ENCODE data around the gene GANAB.
"Not testable (repeated sequence)": the region's sequence is repeated elsewhere in the genome, so short reads cannot be mapped to it uniquely, and the experiment has no call there.

The GANAB gene

DNA sequence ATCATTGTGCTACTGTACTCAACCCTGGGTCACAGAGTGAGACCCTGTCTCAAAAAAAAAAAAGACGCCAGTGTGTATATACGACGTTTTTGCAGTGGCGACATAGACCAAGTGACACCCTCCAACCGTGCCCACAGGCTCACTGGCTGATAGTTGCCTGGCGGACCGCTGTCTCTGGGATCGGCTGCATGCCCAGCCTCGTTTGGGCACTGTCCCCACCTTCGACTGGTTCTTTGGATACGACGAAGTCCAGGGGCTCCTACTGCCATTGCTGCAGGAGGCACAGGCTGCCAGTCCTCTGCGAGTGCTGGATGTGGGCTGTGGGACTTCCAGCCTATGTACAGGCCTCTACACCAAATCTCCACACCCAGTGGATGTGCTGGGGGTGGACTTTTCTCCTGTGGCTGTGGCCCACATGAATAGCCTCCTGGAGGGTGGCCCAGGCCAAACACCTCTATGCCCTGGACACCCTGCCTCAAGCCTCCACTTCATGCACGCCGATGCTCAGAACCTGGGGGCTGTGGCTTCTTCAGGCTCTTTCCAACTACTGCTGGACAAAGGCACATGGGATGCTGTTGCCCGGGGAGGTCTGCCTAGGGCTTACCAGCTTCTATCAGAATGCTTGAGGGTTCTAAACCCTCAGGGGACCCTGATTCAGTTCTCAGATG, 20.0 kb upstream of the GANAB start:
- DNase-seq (ENCODE audit: low spot score) = no peak

DNA sequence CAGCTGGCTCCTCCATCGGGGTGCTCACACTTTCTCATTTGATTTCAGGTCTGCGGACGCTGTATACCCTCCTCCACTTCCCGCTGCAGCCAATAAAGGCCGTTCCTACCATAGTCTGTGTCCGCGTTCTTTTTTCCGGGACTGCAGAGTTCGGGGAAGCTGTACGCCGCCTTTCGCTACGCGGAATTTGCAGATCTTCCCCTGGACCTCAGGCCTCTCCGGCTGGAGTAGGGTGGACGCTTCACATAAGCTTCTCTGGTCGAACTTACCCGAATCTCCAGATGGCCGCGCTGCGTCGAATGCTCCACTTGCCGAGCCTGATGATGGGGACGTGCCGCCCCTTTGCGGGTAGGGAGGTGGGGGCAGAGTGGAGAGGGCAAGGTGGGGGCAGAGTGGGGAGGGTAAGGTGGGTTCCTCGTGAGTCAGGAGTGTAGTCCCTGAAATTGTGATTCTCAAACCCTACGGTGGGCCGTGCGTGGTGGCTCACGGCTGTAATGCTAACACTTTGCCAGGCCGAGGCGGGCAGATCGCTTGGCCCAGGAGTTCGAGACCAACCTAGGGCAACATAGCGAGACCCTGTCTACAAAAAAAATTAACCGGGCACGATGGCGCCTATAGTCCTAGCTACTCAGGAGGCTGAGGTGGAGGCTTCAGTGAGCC, 19.3 kb upstream of the GANAB start:
- peak; percentile 25 for DNase-seq (ENCODE audit: low spot score)

DNA sequence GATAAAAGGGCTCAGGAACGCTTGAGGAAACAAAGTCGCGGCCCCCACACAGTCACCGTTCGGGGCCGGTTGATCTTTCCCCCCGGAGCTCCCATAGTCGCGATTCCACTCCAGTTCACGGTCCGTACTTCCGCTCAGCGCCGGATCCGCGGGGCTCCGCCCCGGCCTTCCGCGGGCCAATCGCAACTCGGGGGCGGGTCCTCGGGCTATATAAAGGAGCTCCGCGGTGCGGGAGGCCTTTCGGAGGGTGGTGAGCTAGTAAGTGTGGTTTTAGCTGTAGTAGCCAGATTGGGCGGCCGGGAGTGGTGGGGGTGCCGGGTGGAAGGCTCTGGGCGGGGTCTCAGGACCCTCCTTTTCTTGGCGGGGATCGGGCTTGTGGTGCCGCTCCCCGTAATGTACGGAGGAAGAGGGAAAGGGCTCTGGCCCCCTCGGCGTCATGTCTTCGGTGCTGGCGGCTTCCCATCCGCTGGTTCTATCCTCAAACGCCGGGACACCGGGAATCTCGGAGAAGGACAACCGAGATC, 18.7 kb upstream of the GANAB start, which contains the start of the genes C11orf98 and CSKMT:
TSS of gene C11orf98 (minus strand) at position 136 of the 524 bp plus-strand sequence. CDS start at position 95, 41 bp downstream.
TSS of gene CSKMT (plus strand) at position 238 of the 524 bp plus-strand sequence. CDS start 568 bp downstream, outside the sequence.
- DNase-seq (ENCODE audit: low spot score) = peak; percentile 92

DNA sequence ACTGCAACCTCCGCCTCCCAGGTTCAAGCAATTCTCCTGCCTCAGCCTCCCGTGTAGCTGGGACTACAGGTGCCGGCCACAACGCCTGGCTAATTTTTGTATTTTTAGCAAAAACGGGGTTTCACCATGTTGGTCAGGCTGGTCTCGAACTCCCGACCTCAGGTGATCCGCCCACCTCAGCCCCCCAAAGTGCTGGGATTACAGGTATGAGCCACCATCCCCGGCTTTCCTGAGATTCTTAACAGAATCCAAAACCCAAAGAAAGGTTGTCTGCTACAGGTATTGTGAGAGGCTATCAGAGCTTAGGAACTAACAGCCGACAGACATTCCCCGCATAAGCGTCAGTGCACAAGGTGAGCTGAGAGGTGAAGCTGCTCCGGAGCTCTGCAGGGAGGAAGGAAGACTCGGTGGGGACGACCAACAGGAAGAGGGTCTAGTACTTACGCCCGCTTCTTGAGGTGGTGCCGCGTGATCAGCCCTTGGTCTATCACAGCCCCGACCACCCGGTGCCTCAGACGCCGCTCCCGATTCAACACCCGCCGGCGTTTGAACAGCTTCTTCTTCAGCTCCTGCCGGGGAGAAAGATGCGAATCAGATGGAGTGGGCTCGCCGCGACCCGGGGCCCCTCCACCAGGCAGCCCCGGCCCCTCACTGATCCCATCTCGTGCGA, 18.1 kb upstream of the GANAB start:
- DNase-seq (ENCODE audit: low spot score) = no peak

DNA sequence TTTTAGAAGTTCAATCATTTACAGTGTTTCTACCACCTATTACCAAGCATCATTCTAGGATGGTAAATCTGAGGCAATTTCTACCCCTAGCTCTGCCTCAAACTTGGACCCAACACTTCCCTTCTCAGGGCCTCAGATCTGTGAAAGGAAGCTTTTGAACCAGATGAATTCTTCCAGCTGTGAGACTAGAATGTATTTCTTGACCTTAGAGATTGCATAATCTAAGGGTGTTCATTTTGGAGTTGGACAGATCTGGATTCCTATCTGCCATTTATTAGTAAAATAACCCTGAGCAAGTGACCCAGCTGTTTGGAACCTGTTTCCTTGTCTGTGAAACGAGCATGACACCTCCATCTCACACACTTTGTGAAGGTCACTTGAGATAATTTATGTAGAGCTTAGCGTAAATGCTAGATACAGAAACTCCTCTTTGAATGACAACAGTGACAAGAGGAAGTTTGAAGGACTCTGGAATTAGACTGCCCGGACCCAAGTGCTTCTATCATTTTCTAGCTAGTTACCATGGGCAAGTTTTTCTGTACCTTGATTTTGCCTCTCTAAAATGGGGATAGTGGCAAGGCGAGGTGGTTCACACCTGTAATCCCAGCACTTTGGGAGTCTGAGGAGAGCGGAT, 10.5 kb upstream of the GANAB start:
- no peak for DNase-seq (ENCODE audit: low spot score)

DNA sequence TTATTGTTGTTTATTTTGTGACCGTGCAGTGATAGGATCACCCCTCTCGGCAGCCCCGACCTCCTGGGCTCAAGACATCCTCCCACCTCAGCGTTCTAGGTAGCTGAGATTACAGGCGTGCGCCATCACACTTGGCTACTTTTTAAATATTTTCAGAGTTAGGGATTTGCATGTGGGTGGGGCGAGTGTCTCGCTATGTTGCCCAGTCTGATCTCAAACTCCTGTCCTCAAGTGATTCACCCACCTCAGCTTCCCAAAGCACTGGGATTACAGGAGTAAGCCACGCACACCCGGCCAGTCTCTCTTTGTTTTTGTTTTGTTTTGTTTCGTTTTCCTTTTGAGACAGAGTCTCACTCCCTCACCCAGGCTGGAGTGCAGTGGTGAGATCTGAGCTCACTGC, 7.9 kb upstream of the GANAB start:
- DNase-seq (ENCODE audit: low spot score) = no peak

DNA sequence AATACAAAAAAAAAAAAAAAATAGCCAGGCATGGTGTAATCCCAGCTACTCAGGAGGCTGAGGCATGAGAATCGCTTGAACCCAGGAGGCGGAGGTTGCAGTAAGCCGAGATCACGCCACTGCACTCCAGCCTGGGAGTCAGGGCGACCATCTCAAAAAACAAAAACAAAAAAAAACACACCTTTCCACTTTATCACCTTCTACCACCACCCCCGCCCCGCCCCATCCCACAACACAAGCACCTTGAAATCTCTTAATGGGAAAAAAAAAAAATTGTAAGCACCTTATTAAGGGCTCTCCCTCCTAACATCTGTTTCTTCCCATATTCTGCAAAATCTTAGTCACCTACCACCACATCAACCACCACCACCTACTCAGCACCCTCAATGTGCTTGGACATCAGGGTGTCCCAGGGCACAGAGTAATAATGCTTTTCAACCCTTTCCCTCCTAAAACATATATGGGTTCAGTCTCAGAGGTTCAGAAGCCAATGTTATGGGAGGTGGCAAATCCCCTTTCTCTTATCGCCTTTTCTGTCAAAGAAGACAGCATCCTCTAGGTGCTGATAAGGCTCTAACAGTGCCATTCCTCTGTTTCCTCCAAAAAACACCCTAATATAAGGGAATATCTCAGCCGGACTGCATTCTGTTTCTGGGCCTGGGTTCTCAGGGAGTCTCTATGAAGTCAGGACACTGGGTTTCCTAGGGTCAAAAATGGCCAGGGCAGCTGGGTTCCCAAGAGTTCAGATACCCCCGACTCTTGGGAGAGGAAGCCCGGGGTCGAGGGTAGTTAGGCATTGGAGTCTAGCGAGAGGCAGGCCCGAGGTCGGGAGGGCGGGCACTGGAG, 6.0 kb upstream of the GANAB start:
- DNase-seq (ENCODE audit: low spot score) = no peak

DNA sequence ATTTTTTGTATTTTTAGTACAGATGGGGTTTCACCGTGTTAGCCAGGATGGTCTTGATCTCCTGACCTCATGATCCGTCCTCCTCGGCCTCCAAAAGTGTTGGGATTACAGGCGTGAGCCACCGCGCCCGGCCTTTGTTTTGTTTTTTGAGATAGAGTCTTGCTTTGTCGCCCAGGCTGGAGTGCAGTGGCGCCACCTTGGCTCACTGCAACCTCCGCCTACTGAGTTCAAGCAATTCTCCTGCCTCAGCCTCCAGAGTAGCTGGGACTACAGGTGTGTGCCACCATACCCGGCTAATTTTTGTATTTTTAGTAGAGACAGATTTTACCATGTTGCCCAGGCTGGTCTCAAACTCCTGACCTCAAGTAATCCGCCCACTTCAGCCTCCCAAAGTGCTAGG, 3.9 kb upstream of the GANAB start:
- not testable (repeated sequence) for DNase-seq (ENCODE audit: low spot score)

DNA sequence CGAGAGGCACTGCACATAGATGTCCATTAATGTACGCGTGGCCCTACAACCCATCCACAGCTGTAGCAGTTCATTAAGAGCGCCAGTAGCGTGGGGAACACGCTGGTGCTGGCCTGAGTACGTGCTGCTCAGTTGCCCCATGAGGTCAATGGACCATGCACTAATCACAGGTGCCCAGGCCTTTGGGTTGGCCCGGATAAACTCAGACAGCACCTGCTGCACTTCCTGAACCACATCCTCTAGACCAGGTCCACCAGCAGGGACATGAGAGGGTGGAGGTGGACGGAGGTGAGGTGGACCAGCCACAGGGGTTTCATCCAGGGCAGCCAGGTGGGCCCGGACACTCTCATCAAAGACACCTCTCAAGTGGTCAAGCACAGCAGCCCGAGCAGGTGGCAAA, 3.1 kb upstream of the GANAB start:
- no peak for DNase-seq (ENCODE audit: low spot score)

DNA sequence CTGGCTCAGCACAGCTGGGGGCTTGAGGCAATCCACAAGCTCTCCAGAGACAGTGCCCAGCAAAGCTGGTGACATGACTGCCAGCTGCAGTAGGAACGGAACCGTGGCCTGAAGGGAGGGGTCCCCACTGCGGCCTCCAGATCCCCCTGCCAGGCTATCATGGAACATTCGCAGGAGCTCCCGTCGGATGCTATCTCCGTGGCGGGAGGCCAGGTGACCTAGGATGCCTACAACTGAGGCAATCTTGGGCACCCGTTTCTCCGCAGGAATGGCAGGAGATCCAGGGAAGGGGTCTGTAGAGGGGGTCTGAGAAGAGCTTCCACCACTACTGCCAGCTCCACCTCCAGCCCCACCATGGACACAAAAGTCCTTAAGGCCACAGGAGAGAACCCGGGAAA, 2.6 kb upstream of the GANAB start:
- no peak for DNase-seq (ENCODE audit: low spot score)

DNA sequence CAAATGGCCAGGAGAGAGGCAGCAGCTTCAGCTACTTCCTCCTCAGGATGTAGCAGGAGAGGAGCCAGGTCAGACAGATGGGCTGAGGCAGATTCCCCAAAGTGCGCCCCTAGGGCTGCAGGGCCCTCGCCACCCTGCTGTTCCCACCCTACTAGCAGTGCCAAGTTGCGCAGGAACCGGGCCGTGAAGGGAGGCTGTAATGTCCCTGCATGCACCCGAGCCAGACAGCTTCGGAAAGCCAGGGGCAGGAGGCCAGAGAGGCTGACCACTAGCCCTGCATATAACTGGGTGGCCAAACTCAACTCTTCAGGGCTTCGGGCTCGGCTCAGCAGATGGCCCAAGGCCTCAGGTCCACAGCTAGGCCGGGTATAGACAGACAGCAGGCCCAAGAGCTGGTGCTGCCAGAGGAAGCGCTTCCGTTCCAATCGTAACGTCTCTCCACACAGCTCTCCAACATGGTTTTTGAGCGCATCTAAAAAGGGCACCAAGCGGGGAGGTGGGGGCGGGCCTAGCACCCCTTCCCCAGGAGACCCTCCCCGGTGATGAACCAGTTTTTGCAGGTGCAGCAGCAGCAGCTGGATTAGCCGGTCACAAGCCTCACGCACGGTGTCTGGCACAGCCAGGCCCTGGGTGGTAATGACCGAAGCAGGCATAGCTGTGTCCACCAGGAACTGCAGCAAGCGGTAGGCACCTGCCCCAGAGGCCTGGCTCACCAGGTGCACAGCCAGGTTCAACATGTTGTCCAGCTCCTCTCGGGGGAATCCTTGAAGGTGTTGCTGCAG, 2.0 kb upstream of the GANAB start:
- no peak for DNase-seq (ENCODE audit: low spot score)

DNA sequence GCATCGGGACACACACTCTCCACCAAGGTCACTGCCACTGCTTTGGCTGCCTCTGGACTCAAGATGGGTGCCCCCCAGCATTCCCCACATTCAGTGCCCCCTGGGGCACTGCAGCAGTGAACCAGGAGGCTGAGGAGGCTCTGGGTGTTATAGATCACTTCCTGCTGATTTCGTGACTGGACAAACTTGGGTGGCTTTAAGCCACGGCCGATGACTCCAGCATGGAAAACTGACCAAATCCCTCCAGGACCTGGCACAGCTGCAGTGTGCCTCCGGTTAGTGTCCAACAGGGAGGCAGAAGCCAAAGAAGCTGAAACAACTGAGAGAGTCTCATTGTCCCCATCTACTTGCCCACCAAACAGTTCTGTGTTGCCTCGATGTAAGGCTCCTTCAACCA, 1.2 kb upstream of the GANAB start:
- no peak for DNase-seq (ENCODE audit: low spot score)

DNA sequence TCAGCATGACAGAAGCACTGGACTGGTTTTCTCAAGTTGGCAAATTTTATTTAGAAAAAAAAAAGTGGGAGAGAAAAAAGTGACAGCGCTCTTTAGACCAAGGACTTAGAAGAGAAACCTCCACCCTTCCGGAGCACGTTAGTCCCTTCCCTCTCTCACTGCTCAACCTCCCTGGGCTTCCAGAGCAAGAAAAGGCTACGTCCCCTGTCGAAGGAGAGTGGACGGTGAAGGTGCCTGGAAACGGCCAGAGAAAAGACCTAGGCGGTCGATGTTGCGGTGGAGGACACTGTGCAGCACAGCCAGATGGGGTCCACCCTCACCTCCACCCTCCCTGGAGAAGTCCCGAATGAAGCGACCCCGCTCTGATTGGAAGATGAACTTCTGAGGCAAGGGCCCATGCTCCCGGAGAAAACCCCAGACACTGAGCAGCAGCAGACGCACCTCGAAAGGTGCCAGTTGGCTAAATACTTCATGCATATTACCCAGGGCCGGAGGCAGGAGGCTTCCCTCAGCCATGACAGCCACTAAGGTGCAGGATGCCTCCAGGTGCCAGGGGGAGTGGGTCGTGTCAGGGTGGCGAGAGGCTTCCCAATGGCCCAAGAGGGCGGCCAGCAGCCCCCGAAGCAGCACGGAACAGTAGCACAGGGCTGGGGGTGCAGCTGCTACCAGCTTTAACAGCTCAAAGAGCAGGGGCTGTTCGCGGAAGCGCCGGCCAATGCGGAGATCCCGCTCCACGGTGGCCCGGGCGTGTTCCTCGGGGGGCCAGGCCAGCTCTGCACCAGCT, 604 bp upstream of the GANAB start:
- DNase-seq (ENCODE audit: low spot score) = no peak

DNA sequence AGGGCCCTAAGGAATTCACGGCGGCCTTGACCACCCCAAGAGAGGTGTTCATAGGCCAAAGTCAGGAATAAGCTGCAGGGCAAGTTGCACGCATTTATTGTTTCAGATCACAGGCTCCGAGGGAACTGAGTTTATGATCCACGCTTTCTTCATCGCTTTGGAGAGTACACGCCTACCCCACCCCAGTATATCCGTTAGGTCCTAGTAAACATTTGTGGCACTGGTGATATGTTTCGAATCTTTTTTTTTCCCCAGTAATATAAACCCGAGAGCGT, 805 bp downstream of the GANAB start:
- DNase-seq (ENCODE audit: low spot score) = no peak

DNA sequence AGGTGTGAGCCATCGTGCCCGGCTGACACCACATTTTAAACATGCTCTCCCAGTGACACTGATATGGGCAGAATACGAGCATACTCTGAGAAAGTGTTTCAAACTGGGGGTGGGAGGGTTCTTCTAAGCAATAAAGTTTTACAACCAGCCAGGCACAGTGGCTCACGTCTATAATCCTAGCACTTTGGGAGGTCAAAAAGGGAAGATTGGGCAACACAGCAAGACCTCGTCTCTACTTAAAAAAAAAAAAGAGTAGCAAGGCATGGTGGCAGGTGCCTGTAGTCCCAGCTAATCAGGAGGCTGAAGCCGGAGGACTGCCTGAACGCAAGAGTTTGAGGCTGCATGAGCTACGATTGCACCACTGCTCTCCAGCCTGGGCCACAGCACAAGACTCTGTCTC, 2.2 kb downstream of the GANAB start:
- DNase-seq (ENCODE audit: low spot score) = no peak

DNA sequence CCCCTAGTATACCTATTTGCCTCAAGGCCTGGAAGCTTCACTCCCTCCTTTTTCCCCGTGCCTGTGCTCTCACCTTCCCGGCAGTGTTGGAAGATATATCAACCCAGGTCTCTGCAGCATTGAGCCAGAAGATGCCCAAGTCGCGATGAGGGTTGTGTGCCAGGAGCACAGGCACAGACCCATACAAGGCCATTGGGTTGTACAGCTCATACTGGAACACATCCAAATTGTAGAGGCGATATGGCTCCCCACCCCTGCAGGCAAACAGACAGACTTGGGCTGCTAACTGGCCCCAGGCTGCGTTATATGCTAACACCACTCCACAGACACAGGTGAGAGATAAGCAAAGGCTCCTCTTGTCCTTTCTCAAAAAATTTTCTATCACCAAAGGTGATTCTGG, 13.9 kb downstream of the GANAB start:
- no peak for DNase-seq (ENCODE audit: low spot score)

DNA sequence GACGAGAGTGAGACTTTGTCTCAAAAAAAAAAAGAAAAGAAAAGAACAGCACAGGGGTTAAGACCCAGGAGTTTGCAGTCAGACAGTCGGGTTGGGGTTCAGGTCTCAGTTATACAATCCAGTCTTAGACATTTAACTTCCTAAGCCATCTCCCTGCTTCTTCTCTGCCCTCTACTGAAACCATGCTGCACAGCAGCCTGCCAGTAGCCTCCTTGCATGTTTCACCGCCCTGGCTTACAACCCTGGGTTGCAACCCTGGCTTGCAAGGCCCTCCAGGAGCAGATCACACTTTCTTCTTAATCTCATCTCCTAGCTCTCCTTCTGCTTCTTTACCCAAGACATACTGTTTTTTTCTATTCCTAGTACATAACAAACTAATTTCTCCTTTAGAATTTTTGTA, 18.7 kb downstream of the GANAB start:
- no peak for DNase-seq (ENCODE audit: low spot score)

DNA sequence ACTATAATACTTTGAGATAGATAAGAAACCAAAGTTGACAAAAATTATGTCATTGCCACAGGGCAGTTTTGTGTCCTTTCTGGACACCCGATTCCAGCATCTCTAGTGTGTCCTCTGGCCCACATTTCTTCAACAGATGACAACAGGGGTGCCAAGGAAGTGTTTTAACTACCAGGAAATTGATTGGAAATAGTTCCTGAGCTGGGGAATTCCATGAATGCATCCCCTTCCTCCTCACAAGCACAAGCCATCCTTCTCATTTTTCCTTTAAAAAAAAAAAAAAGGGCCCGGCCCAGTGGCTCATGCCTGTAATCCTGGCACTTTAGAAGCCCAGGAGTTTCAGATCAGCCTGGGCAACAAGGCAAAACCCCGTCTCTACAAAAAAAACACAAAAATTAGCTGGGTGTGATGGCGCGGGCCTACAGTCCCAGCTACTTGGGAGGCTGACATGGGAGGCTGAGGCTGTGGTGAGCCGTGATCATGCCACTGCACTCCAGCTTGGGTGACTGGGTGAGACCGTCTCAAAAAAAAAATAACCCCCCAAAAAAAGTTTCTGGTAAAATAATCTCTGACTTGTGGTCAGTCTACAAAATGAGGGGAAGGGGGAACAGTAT, 23.8 kb downstream of the GANAB start:
- no peak for DNase-seq (ENCODE audit: low spot score)

DNA sequence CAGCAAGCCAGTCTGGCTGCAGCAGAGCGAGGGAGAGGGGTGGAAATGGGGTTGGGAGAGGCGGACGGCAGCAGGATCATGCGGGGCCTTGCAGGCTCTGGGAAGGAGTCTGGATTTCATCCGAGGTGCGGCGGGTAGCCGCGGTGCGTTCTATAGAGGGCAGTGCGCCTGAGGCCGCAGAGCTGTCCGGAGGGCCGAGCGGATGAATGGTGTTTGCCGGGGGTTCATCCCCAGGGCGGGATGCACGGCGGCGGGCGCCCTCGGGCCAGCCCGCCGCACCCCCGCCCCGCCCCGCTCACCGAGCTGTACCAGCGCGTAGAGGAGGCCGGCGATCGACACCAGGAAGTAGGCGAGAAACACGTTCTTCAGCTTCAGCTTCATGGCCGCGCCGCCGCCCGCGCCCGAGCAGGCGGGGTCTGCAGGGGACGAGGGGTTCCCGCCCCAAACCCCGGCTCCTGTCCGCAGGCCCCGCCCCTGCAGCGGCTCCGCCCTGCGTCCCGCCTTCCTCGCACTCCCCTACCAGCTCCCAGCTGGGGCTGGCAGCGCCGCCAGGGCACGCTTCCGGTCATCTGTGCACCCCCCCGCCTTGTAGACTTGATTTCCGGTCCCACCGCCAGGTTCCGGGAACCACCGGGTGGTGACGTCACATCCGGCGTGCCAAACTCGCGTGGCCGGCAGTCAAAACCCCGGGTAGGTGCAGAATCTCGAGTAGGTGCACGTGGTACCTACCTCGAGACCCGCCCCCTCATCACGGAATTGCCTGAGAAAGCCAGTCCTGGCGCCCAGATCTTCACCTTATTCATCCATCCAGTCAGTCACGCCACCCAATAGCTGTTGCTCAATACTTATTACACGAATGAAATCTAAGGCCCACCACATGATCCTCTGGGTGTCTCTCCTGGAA, 24.6 kb downstream of the GANAB start, which contains the start of gene B3GAT3:
TSS of gene B3GAT3 (minus strand) at position 420 of the 904 bp plus-strand sequence. CDS start at position 381, 39 bp downstream.
- DNase-seq (ENCODE audit: low spot score) = peak; percentile 98

All from pons (tissue), 1 donor.